ENCODE measurements around the gene UBE2F. TPM values are rescaled to one million over a fixed set of nuclear protein-coding genes. Genes with fewer than 3 reads are reported as not detected.

UBE2F gene
- total RNA-seq, 2 experiments from 2014 or later: 19.9 to 27.1 TPM

DNA sequence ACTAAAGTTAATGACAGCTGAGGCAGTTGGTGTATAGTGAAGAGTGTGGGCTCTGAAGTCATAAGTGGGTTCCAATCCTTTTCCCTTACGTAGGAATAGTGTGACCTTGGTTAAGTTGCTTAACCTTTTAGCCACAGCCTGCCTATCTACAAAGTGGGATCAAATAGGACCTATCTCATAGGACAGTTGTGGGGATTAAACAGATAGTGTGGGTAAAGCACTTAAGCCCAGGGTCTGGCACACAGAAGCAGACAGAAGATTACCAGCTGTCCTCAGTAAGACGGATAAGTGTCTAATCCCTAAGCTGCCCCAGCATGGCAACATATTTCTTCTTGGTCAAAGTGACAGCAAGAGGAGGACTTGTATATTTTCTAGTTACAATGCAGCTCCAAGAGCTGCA is 28.2 kb downstream of the UBE2F start:
- DNase-seq (ENCODE audit: low spot score): no peak
- Histone ChIP-seq H3K27ac (ENCODE audit: low read depth, low read length, poor library complexity, severe bottlenecking) (no peak overlapping the region), H2AFZ (ENCODE audit: low read length) (no peak overlapping the region), H3K4me1 (ENCODE audit: insufficient read depth, low read length, poor library complexity, severe bottlenecking) (no peaks in the 10 kb centered on the region), H3K9me2 (ENCODE audit: insufficient read depth, low read length) (no peaks in the 10 kb centered on the region), H3K4me3 (ENCODE audit: low read depth, low read length, poor library complexity, severe bottlenecking) (no peak overlapping the region), H3K79me2 (ENCODE audit: insufficient read depth, low read depth, low read length) (no peaks in the 10 kb centered on the region), H3K36me3 (ENCODE audit: insufficient read depth, low read length) (peaks cover 11% of the 10 kb centered on the region; the same call in 1 of the 2 replicates), H3K4me2 (ENCODE audit: low read length) (no peak overlapping the region), H4K20me1 (ENCODE audit: insufficient read depth, low read length) (no peaks in the 10 kb centered on the region), H3K9me3 (ENCODE audit: low read length) (no peaks in the 10 kb centered on the region)
- POLR2A ChIA-PET: interaction anchor here (0.7 kb wide), 1 partner anchor 28 kb away, joined by 4 read pairs; no protein-coding TSS in a partner anchor
- no TSS peak for BruUV-seq (replicated peaks)
- TF ChIP-seq EZH2phosphoT487 (IDR thresholded peaks at IDR 0.05; ENCODE audit: borderline replicate concordance, low read depth, low read length): no peak
- TF ChIP-seq, protein P1, sequence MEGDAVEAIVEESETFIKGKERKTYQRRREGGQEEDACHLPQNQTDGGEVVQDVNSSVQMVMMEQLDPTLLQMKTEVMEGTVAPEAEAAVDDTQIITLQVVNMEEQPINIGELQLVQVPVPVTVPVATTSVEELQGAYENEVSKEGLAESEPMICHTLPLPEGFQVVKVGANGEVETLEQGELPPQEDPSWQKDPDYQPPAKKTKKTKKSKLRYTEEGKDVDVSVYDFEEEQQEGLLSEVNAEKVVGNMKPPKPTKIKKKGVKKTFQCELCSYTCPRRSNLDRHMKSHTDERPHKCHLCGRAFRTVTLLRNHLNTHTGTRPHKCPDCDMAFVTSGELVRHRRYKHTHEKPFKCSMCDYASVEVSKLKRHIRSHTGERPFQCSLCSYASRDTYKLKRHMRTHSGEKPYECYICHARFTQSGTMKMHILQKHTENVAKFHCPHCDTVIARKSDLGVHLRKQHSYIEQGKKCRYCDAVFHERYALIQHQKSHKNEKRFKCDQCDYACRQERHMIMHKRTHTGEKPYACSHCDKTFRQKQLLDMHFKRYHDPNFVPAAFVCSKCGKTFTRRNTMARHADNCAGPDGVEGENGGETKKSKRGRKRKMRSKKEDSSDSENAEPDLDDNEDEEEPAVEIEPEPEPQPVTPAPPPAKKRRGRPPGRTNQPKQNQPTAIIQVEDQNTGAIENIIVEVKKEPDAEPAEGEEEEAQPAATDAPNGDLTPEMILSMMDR (conservative IDR thresholded peaks at IDR 0.05; ENCODE audit: low read length): no peak
- CTCF ChIA-PET (ENCODE audit: unreplicated experiment): no interaction called here
- intact Hi-C loops (cut with micrococcal nuclease; ENCODE audit: unreplicated experiment): no loop called here

DNA sequence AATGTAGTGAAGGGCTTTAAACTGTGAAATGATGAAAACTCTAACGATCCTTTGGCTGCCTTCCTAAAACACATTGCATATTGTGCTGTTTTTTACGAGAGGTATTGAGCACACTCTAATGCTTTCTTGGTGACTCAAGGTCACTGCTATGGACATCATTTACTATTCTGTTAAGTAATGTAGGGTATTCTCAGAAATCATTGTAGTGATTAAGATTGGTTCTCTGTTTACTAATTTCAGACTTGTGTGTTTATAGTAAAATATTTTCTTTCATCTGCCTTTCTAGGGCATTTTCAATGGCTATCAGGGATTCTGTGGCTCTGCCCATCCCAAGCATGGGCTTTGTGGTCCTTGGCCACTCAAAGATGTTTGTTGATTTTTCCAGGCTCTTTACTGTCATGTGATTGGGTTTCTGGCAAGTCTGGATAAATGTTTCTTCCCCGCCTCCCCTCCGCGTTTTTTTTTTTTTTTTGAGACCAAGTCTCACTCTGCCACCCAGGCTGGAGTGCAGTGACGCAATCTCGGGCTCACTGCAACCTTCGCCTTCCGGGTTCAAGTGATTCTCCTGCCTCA is 29.3 kb downstream of the UBE2F start:
- ChIA-PET POLR2A (interaction anchor here (0.6 to 0.7 kb wide), 2 partner anchors 15 to 61 kb away, joined by 3 to 5 read pairs; no protein-coding TSS in a partner anchor), CTCF (ENCODE audit: unreplicated experiment) (no interaction called here)
- Histone ChIP-seq H3K36me3 (ENCODE audit: insufficient read depth, low read length) (peaks cover 11% of the 10 kb centered on the region; the same call in 1 of the 2 replicates), H3K4me1 (ENCODE audit: insufficient read depth, low read length, poor library complexity, severe bottlenecking) (no peaks in the 10 kb centered on the region), H2AFZ (ENCODE audit: low read length) (no peak overlapping the region), H3K27ac (ENCODE audit: low read depth, low read length, poor library complexity, severe bottlenecking) (no peak overlapping the region), H3K79me2 (ENCODE audit: insufficient read depth, low read depth, low read length) (no peaks in the 10 kb centered on the region), H4K20me1 (ENCODE audit: insufficient read depth, low read length) (no peaks in the 10 kb centered on the region), H3K9me2 (ENCODE audit: insufficient read depth, low read length) (no peaks in the 10 kb centered on the region), H3K9me3 (ENCODE audit: low read length) (no peaks in the 10 kb centered on the region), H3K4me2 (ENCODE audit: low read length) (no peak overlapping the region), H3K4me3 (ENCODE audit: low read depth, low read length, poor library complexity, severe bottlenecking) (no peak overlapping the region)
- no peak for DNase-seq (ENCODE audit: low spot score)
- TF ChIP-seq, protein P1 (conservative IDR thresholded peaks at IDR 0.05; ENCODE audit: low read length): no peak
- no peak for TF ChIP-seq EZH2phosphoT487 (IDR thresholded peaks at IDR 0.05; ENCODE audit: borderline replicate concordance, low read depth, low read length)
- BruUV-seq (replicated peaks): no TSS peak
- intact Hi-C loops (cut with micrococcal nuclease; ENCODE audit: unreplicated experiment): no loop called here

DNA sequence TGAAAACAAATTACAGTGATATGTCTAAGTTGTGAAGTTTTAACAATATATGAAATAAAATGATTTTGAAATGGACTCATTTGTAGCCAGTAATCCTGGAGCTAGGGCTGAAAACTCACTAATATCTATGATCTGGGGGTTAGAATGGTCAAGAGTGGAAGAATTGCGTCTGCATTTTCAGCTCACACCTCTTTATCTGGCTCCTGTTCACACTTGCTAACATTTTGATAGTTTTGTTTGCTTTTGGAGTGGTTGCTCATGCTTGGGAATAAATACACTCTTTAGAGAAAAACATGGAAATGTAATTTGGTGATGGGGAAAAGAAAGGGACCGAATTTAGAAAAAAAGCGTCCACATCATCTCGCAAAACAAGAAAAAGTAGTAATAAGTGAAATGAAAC is 30.7 kb downstream of the UBE2F start:
- CTCF ChIA-PET (ENCODE audit: unreplicated experiment): no interaction called here
- Histone ChIP-seq H3K79me2 (ENCODE audit: insufficient read depth, low read depth, low read length) (no peaks in the 10 kb centered on the region), H4K20me1 (ENCODE audit: insufficient read depth, low read length) (no peaks in the 10 kb centered on the region), H3K4me2 (ENCODE audit: low read length) (no peak overlapping the region), H3K4me1 (ENCODE audit: insufficient read depth, low read length, poor library complexity, severe bottlenecking) (no peaks in the 10 kb centered on the region), H3K9me2 (ENCODE audit: insufficient read depth, low read length) (no peaks in the 10 kb centered on the region), H3K4me3 (ENCODE audit: low read depth, low read length, poor library complexity, severe bottlenecking) (no peak overlapping the region), H3K27ac (ENCODE audit: low read depth, low read length, poor library complexity, severe bottlenecking) (no peak overlapping the region), H3K36me3 (ENCODE audit: insufficient read depth, low read length) (peaks cover 4% of the 10 kb centered on the region; the same call in 1 of the 2 replicates), H3K9me3 (ENCODE audit: low read length) (no peaks in the 10 kb centered on the region), H2AFZ (ENCODE audit: low read length) (no peak overlapping the region)
- POLR2A ChIA-PET: interaction anchor here (0.6 kb wide), 2 partner anchors 10 to 56 kb away, joined by 3 to 5 read pairs; no protein-coding TSS in a partner anchor
- TF ChIP-seq, protein P1 (conservative IDR thresholded peaks at IDR 0.05; ENCODE audit: low read length): no peak
- TF ChIP-seq EZH2phosphoT487 (IDR thresholded peaks at IDR 0.05; ENCODE audit: borderline replicate concordance, low read depth, low read length): no peak
- intact Hi-C loops (cut with micrococcal nuclease; ENCODE audit: unreplicated experiment): no loop called here
- DNase-seq (ENCODE audit: low spot score): no peak
- no TSS peak for BruUV-seq (replicated peaks)
